Right ventricle myocardium superior (tissue), 1 donor: ENCODE results near the gene NOP9. TPM values are rescaled to one million over a fixed set of nuclear protein-coding genes. Genes with fewer than 3 reads are reported as not detected.
A peak's percentile ranks its signal among the peaks of the same experiment; 100 is the strongest.

Source experiments
- ATAC-seq: fragments of 200-7000 bp; cut with Tn5 transposase; one replicate; pipeline ENCODE4 v1.9.1; 2020; ENCODE audit warnings: mild to moderate bottlenecking; ENCODE audit not compliant: poor library complexity
- DNase-seq: peaks from one replicate; pipeline ENCODE4 v3.0.0-alpha.2; 2020
- intact Hi-C: fragments of 100-400 bp; cut with DNase I; formaldehyde crosslinking; loops from one replicate; pipeline ENCODE4 v1.11.2; 2022
- total RNA-seq: library from RNA; stranded (reverse); fragmentation: NEBNext Ultra II Directional; extraction: Animal tissue kit (Norgen Biotek cat#: 25700); gene quantifications from one replicate; pipeline ENCODE4 v1.2.1, GENCODE V29; 2021
- donor health status: DM: no; HTN: yes; CAD: no; lungs with severe emphysema.

Gene NOP9
- total RNA-seq, 1 donor from 2014 or later: 23.4 TPM

DNA sequence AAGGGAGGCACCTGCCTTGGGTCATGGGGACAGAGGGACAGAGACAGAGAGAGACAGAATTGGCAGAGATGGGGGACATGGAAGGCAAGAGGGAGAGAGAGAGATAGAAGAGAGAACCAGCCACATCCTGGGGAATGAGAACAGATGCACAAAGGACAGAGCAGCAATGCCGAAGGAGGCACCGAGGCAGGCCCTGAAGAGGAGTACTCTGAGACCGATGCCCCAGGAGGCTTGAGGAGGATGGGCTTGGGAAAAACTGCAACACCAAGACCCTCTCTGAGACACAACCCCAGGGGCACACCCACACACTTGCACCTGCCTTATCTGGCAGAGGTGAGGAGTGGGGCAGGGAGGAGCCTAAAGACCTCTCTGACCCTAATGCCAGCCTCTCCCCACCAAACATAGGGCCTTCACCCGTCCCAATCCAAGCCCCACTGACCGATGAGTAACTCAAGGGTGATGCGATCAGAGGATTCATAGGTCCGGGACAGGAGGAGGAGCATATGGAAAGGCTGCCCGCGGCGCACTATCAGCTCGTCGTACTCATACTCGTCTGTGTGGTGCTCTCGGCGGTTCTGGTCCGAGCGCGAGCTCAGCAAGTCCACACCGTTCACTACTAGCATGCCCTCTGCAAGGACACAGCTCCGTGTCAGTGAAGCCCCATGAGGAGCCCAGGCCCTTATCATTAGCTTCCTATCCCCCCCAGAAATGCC lies 38.2 kb upstream of the NOP9 start:
- intact Hi-C loops: no loop called here
- ATAC-seq (no peak), DNase-seq (no peak)

DNA sequence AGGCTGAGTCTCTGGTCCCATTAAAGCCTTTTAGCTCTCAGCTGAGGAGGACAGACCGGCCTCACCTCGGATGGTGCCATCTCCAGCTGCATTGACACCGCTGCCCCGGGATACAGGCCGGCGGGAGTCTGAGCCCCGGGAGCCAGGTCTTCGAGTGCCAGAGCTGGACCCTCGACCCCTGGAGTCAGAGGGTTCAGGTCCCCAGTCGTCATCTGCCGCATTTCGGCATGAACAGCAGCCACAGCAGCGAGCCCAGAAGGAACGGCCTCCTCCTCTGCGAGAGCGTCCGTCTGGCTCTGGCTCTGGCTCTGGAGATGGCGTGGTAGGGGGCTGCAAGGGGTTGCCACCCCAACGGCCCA lies 37.7 kb upstream of the NOP9 start:
- intact Hi-C loops: no loop called here
- DNase-seq (no peak), ATAC-seq (no peak)

DNA sequence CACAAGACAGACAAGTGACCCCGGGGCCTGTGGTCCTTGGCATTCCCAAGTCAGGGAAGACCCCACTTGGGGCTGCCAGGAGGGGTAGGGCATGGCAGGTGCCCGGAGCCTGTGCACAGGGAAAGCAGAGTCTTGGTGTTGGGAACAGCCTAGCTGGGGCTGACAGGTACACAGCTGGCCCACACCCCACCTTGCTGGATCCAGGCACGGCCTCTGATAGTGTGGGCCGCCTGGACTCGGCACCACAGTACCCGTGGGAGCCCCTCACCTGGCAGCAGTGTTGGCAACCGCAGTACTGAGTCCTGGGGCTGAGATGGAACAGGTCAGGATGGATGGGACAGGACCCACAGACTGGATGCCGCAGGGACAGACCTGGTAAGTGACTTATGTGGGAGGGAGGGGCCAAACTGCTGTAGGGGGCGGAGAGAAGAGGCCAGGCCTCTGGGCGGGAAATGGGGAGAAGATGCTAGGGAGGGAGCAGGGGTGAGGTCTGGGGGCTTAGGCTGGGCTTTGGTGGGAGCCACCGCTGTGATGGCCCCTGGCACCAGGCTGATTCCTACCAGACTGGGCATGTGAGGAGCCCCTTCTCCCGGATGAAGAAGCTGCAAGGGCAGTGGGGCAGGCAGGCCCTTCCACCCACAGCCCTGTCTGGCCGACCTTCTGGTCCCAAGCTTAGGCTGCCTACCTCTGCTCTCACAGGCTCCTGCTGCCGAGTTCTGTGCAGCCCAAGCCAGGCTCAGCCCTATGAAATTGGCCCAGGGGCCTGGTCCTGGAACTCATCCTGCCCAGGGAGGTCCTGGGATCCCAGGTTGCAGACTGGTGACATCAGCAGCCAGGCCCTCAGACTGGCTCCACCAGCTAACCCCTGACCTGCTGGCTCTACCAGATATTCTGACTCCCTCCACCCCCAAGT lies 36.6 kb upstream of the NOP9 start, which contains the start of gene TGM1:
TSS of gene TGM1 (minus strand) at position 357 of the 913 bp plus-strand sequence. CDS start 825 bp downstream, outside the sequence.
- no peak for ATAC-seq

DNA sequence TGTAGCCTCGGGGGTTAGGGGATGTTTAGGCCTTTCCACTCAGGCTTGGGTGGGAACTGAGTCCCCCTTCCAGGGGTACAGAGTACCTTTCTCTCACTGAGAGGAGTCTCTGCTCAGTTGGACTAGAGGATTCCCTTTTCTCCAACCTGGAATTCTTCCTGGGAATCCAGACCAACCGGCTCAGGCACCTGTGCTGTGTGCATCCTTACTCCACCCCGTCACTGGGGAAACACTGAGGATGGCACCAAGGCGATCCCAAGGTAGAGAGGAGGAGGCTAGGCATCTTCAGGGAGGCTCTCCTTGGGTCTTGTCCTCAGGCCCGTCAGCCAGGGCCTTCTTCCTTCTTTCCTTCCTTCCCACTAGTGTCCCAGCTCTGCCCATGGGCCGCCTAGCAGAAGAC lies 35.8 kb upstream of the NOP9 start:
- DNase-seq (no peak), ATAC-seq (no peak)
- intact Hi-C loops: no loop called here

More for the DNA sequence above, 36.6 kb upstream of the NOP9 start, which contains the start of gene TGM1:
- no peak for DNase-seq
- intact Hi-C loops: no loop called here

DNA sequence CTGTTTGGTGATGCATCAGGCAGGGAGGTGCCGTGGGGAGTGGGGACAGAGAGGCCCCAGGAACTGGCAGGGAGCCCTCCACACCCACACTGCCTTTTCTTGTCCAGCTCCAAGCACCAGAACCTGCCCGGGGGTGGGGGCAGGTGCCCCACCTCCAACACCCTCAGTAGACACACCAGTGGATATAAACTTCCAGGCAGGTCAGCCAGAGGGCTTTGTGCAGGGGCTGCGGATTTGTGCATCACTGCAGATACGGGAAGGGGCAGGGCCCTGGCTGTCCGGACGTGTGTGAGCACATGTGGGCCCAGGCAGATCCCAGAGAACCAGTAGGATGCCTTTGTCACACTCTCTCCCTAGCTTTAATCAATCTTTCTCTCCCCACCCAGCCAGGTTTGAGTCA lies 35.4 kb upstream of the NOP9 start:
- intact Hi-C loops: no loop called here
- ATAC-seq: no peak
- DNase-seq: no peak

DNA sequence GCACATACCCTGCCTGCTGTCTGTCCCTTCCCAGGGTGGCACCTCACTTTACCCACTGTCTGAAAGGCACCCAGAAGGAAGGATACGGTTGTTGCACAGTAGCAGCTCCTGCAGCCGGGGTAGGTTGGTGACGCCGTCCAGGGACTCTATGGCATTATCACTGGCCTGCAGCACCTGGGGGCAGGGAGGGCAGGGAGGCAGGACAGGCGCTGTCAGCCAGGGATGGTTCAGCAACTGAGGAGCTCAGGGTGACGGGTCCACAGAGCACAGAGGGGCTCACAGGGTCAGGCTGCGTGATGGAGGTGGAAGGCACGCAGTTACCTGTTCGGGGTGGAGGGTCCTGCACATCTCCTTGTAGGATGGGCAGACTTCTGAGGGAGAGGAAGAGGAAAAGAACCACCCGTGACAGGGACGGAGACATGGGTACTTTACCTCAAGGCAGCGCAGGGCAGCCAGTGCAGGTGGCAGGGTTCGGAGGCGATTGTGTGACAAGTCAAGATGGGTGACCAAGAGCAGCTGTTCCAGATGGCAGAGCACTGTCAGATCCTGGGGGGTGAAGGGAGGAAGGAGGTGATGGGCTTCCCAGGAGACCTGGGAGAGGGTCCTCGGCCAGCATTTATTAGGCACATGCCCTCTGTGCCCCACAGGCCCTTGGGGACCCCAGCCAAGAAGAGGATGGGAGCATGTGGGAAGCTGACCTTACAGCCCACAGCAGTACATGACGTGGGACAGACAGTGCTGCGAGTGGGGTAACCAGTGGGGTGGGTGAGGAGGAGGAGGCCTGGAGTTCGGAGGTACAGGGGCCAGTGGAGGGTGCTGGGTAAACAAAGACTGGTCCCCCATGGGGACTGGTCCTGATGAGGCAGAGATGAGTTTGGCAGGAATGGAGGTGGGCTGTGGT lies 33.1 kb upstream of the NOP9 start:
- DNase-seq (no peak), ATAC-seq (no peak)
- intact Hi-C loops: no loop called here

DNA sequence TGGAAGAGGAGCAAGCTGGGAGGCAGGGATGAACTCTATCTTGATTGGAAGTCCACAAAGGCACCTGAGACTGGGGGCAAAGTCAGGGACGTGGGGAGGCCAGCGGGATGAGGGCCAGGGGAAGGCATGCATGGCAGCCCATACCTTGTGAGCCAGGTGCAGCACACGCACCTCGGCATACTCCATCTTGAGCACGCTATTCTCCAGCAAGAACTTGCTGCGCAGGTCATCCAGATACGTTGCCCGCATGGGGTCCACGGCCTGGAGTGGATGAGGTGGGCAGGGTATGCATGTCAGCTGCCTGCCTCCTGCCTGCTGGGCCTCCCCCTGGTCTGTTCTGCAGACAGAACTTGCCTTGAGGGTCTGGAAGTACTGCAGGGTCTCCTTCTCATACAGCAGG lies 32.1 kb upstream of the NOP9 start:
- ATAC-seq: no peak
- intact Hi-C loops: no loop called here
- no peak for DNase-seq

DNA sequence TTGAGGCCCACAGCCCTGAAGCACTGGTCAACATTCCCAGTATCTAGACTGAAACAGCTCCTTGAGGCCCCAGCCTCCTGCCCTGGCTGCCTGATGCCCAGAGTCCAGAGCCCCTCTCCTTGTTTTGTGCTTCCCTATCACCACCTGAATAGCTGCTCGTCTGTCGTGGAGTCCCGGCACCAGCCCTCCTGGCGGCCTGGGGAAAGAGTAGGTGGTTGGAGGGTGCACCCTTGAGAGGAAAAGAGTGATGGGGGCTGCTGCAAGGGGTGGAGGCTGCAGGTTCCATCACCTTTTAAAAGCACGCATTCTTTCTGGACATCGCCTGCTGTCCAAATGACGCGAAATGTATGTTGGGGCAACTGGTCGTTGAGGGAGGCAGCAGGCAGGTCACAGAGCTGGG lies 31.4 kb upstream of the NOP9 start:
- intact Hi-C loops: no loop called here
- ATAC-seq (no peak), DNase-seq (no peak)

DNA sequence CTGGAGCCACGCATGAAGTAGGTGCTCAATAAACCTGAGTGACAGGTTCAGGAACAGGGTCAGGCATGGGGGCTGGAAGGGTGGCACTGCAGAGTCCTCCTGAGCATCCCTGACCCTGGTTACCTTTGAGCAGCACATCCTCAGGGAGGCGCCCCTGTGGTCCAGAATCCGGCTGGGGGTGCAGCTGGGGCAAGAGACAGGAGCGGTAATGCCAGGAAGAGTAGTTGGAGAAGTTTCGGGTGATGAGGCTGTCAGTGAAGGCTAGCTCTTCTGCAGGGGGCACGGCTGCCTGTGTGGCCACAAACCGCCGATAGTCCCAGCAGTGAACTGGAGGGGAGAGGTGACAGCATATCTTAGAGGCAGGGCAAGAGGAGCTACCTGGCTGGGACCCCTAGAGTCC lies 30.3 kb upstream of the NOP9 start:
- ATAC-seq (no peak), DNase-seq (no peak)
- intact Hi-C loops: no loop called here

DNA sequence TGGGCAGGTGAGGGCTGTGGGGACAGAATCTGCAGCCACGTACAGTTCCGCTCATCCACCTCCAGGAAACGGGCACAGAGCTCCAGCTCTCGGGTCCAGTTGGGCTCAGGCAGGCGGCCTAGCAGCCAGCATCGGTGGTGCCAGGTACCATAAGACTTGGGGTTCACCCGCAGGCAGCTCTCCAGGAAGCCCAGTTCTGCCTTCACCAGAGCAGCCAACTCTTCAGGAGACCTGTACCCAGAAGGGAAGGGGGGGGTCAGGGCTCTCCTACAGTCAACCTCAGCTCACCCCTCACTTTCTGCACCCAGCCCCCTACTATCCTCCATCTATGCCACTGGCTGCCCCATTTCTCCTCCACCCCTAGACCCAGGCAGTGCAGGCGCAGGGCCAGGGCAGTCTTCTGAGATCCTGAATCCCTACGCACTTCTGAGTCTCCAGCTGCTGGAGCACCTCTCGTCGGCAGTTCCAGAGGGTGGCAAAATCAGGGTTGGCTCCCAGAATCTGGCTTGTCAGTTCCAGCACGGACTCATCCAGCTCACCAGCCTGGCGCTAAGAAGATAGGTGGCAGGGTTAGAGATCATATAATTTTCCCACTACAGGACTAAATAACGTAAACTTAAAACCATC lies 29.6 kb upstream of the NOP9 start:
- ATAC-seq (no peak), DNase-seq (no peak)
- intact Hi-C loops: no loop called here

DNA sequence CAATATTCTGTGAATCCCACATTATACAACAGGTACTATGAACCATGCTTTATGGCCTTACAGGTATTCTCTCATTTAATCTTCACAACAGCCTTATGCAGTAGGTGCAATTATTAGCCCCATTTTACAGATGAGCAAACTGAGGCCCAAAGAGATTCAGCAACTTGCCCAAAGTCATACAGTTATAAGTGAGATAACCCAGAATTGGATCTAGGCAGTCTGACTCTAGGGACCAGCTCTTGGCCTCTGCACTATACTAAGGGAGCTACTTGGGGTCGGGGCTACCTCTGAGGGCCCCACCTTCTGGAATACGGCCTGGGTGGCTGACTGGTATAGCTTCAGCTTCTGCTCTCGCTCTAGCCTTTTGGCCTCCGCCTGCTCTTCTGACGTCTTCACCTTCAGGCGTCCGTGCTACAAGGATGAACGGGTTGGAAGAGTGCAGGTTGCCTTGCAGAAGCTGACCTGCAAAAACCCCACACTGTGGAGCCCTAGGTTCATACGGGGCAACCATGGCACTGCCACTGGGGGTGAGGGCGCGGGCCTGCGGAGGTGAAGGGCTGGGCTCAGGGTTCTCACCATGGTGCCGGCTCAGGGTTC lies 29.0 kb upstream of the NOP9 start:
- ATAC-seq (peak; percentile 14), DNase-seq (no peak)
- intact Hi-C loops: no loop called here

DNA sequence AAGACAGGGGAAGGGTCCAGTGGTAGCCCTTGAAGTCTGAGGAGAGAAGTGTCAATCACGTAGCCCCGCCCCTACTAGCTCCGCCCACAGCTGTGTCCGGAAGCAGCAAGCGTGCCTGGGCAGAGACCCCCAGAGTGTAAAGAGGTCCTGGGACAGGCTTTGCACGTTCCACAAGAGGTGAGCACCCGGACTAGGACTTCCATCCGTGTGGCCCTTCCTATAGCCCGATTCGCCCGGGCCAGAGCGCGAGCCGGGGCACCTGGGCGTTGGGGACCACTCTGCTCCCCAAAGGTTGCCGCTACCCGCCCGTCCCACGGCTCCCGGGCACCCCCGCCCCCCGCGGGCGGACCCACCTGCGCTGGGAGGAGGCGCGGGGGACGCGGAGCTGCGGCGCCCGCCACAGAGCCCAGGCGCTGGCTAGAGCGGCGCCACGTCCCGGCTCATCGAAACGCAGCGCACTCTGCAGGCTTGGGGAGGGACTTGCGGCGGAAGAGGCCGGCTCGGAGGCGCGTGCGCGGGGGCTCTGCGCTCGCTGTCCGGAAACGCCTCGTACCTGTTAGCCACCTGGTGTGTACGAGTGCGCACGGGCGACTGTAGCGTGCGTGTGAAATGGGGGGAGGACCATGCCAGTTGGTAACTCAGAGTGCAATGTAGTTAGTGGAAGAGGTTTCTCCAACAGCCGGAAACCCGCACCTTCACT lies 28.4 kb upstream of the NOP9 start, which contains the start of gene RABGGTA:
TSS of gene RABGGTA (minus strand) at position 464 of the 700 bp plus-strand sequence. CDS start 482 bp downstream, outside the sequence.
- DNase-seq: peak; percentile 93
- intact Hi-C loops: no loop called here

DNA sequence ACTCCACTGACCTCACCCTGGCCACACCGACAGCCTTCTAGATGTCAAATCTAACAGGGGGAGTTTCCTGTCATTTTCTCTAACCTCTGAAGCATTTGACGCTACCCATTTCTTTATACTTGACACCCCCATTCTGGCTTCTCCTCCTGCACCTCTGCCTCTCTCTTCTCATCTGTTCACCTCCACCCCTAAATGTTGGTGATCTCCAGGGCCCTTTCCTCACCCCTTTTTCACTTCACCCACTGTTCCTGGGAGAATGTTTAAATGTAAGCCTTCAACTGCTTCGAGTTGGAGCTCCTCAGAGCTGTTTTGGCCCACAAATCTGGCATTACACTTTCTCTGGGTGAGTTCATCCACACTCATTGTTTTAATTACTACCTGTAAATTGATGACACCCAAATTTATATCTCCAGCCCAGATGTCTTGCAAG lies 27.8 kb upstream of the NOP9 start:
- ATAC-seq: no peak
- intact Hi-C loops: no loop called here

More for the DNA sequence above, 28.4 kb upstream of the NOP9 start, which contains the start of gene RABGGTA:
- peak; percentile 97 for ATAC-seq

DNA sequence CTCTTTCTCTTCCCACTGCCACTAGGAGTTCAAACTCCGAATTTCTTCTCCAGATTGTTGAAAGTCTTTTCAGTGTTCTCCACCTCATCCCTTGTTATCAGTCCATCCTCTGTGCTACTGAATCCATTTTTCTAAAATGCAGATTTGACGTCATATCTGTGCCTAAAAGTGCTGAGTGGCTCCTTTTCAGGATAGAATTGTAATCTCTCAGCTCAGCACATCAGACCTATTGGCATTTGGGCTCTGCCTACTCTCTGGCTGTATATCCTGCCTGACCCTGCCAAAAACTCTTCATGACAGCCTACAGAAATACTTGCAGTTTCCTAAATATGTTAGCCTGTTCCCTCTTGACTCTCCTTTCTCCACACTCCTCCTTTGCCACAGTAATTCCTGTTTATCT lies 27.2 kb upstream of the NOP9 start:
- intact Hi-C loops: no loop called here
- DNase-seq: no peak
- ATAC-seq: no peak

More for the DNA sequence above, 27.8 kb upstream of the NOP9 start:
- no peak for DNase-seq

DNA sequence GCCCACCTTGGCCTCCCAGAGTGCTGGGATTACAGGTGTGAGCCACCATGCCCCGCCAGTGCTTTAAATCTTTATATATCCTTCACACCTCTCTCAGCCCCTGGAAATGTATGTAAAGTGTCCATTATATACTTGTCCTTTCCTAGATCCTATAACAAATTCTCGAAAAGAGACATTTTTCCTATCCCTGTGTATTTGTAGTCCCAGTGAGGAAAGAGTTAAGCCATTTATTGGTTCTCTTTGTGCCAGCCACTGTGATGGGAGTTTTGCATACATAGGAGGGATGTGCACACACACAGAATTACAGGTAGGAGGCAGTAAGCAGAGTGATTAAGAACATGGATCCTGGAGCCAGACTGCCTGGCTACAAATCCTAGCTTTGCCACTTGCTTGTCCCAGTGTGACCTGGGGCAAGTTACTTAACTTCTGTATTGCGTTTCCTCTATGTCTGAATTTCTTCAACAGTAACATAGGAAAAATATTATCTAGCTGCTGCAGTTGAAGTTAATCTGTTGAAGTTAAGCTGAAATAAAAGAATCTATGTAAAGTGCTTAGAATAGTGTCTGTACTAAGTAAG lies 26.1 kb upstream of the NOP9 start:
- no peak for DNase-seq
- intact Hi-C loops: no loop called here
- ATAC-seq: no peak

DNA sequence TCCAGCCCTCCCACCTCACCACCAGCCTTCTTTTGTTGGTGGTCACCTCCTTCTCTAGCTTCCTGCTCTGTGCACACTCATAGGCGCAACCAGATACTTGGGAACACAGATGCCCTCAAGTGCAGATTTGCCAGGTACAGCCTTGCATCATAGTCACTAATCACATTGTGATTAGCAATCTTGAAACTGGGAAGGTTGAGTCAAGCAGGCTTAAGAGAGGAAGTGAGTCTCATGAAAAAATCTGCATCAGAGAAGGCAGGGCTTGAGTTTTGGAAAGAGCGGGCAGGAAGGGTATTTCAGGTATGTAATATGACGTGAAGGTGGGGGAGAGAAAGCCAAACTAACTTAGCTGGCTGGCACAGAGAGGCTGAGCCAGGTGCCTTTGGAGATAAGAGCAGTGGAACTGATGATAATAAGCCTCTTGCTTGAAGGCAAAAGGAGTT lies 25.5 kb upstream of the NOP9 start:
- ATAC-seq (no peak), DNase-seq (no peak)
- intact Hi-C loops: no loop called here

DNA sequence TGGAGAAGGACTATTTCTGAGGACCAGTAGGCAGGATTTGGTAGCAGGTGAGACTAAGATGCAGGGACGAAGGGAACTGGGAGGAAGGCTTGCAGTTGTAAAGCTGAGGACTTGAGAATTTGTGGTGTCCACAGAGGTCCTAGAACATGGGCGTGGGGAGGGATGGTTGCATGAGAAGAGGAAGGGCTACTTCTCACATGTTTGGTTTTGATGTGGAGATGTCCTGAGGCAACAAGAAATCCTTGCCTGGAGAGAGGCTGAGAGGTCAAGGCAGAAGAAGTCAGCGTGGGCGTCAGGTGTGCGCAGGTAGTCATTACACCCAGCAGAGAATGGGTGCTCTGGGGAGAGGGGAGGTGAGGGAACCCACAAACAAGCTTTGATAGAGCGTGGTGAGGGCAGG lies 22.6 kb upstream of the NOP9 start:
- DNase-seq (no peak), ATAC-seq (no peak)
- intact Hi-C loops: no loop called here
